CD14-positive monocyte (primary cell): Measurements from ENCODE around the gene FBXL13. TPM values are rescaled to one million over a fixed set of nuclear protein-coding genes. Genes with fewer than 3 reads are reported as not detected.

Source experiments
- DNase-seq, 3 donors: peaks; one replicate each; pipeline ENCODE4 v3.0.0-alpha.2; 2011 to 2022
- H2AFZ ChIP-seq: 2 replicates; pipeline ENCODE4 v1.6.0; 2012; ENCODE audit warnings: mild to moderate bottlenecking, low read depth, low read length, inconsistent platforms; ENCODE audit not compliant: insufficient read depth, poor library complexity, severe bottlenecking
- H3K27ac ChIP-seq, 2 donors: 1 replicate in 1 of 2; 2 replicates in 1 of 2; pipeline ENCODE4 v1.5.1; 2012 to 2013; ENCODE audit warnings: low read length in 2 of 2, control low read depth in 1 of 2, inconsistent platforms in 1 of 2, low read depth in 1 of 2, mild to moderate bottlenecking in 1 of 2
- H3K27me3 ChIP-seq, 2 donors: one replicate each; pipeline versions ENCODE4 v1.6.0 to v1.6.1; 2011 to 2013; ENCODE audit warnings: low read length in 2 of 2; ENCODE audit not compliant: control insufficient read depth in 2 of 2, insufficient read depth in 2 of 2
- H3K36me3 ChIP-seq, 2 donors: replicated peaks in 1 of 2; 1 replicate in 1 of 2; 2 replicates in 1 of 2; pipeline versions ENCODE4 v1.5.1 to v1.6.1; 2012 to 2013; ENCODE audit warnings: low read length in 2 of 2, control low read depth in 1 of 2, inconsistent platforms in 1 of 2, mild to moderate bottlenecking in 1 of 2; ENCODE audit not compliant: insufficient read depth in 2 of 2, control insufficient read depth in 1 of 2
- H3K4me1 ChIP-seq, 2 donors: 1 replicate in 1 of 2; 2 replicates in 1 of 2; pipeline versions ENCODE4 v1.5.1 to v1.6.1; 2012 to 2013; ENCODE audit warnings: low read length in 2 of 2, control low read depth in 1 of 2, inconsistent platforms in 1 of 2, mild to moderate bottlenecking in 1 of 2, moderate library complexity in 1 of 2; ENCODE audit not compliant: insufficient read depth in 2 of 2, control insufficient read depth in 1 of 2
- H3K4me2 ChIP-seq: replicated peaks from 2 replicates; pipeline ENCODE3; 2012; ENCODE audit warnings: low read length, moderate library complexity, mild to moderate bottlenecking; ENCODE audit not compliant: poor library complexity, severe bottlenecking; ENCODE audit errors: extremely low read depth
- H3K4me3 ChIP-seq, 3 experiments: fragments of 200-600 bp in 1 of 3; sonication (generic) in 1 of 3; replicated peaks in 1 of 3; 1 replicate in 2 of 3; 2 replicates in 1 of 3; pipeline ENCODE4 v1.5.1; 2011 to 2013; ENCODE audit warnings: low read length in 3 of 3, mild to moderate bottlenecking in 3 of 3, control low read depth in 2 of 3, low read depth in 2 of 3, inconsistent platforms in 1 of 3, moderate library complexity in 1 of 3
- H3K79me2 ChIP-seq: 2 replicates; pipeline ENCODE4 v1.6.0; 2012; ENCODE audit warnings: mild to moderate bottlenecking, control low read depth, inconsistent platforms, low read length, moderate library complexity; ENCODE audit not compliant: insufficient read depth
- H3K9ac ChIP-seq: 2 replicates; pipeline ENCODE4 v1.6.0; 2017; ENCODE audit warnings: low read length, mild to moderate bottlenecking; ENCODE audit not compliant: insufficient read depth, poor library complexity, severe bottlenecking
- H3K9me3 ChIP-seq, 2 donors: replicated peaks in 1 of 2; 1 replicate in 1 of 2; 2 replicates in 1 of 2; pipeline versions ENCODE4 v1.5.1 to v1.6.1; 2012 to 2013; ENCODE audit warnings: low read length in 2 of 2, control low read depth in 1 of 2; ENCODE audit not compliant: control insufficient read depth in 1 of 2, insufficient read depth in 1 of 2
- H4K20me1 ChIP-seq: 2 replicates; pipeline ENCODE4 v1.6.0; 2012; ENCODE audit warnings: mild to moderate bottlenecking, low read length, control low read depth, moderate library complexity; ENCODE audit not compliant: insufficient read depth
- H3K27ac Mint-ChIP-seq, 7 donors: one replicate each; pipeline ENCODE4 v1.8.0; 2020; ENCODE audit warnings: mild to moderate bottlenecking in 7 of 7, mixed read lengths in 7 of 7, moderate library complexity in 6 of 7, inconsistent platforms in 2 of 7
- H3K27me3 Mint-ChIP-seq, 3 donors: one replicate each; pipeline ENCODE4 v1.8.0; 2021 to 2022; ENCODE audit warnings: low read depth in 3 of 3, mild to moderate bottlenecking in 3 of 3, mixed read lengths in 3 of 3, moderate library complexity in 3 of 3, inconsistent platforms in 1 of 3
- H3K36me3 Mint-ChIP-seq, 2 donors: one replicate each; pipeline ENCODE4 v1.8.0; 2020; ENCODE audit warnings: mixed read lengths in 2 of 2, inconsistent platforms in 1 of 2, mild to moderate bottlenecking in 1 of 2
- H3K4me1 Mint-ChIP-seq: one replicate; pipeline ENCODE4 v1.8.0; 2020; ENCODE audit warnings: mild to moderate bottlenecking, mixed read lengths
- H3K4me3 Mint-ChIP-seq, 2 donors: one replicate each; pipeline ENCODE4 v1.8.0; 2020; ENCODE audit warnings: mild to moderate bottlenecking in 2 of 2, mixed read lengths in 2 of 2, moderate library complexity in 1 of 2
- H3K9me3 Mint-ChIP-seq, 7 donors: one replicate each; pipeline ENCODE4 v1.8.0; 2020 to 2022; ENCODE audit warnings: mixed read lengths in 7 of 7, mild to moderate bottlenecking in 6 of 7, moderate library complexity in 6 of 7, inconsistent platforms in 2 of 7
- WGBS: methylation state at CpG from one replicate; pipeline ENCODE4 v1.1.5; 2013; ENCODE audit warnings: missing lambda C conversion rate; ENCODE audit not compliant: insufficient coverage; 5-methylcytosine and 5-hydroxymethylcytosine counted together
- intact Hi-C, 2 donors: fragments of 100-400 bp; cut with micrococcal nuclease; formaldehyde crosslinking; loops; one replicate each; pipeline versions ENCODE4 v1.15.0 to v1.15.1; 2023
- polyA plus RNA-seq, 3 donors: library from polyadenylated mRNA; depleted of rRNA in 1 of 3; unstranded in 2 of 3; stranded (reverse) in 1 of 3; fragments of 300-500 nt in 2 of 3; fragments of >200 nt in 1 of 3; fragmentation: Illumina TruSeq in 2 of 3; gene quantifications; 1 replicate in 2 of 3; 2 replicates in 1 of 3; pipeline ENCODE4 v1.2.3, GENCODE V29; 2012 to 2021
- TF ChIP-seq, protein P1 (sequence below): fragments of 200-600 bp; IDR thresholded peaks from one replicate; pipeline ENCODE4 v1.8.0; 2022; ENCODE audit warnings: antibody characterized with exemption, mild to moderate bottlenecking

The FBXL13 gene
- polyA plus RNA-seq, 3 donors = 0.05 TPM; not detected in 2

DNA sequence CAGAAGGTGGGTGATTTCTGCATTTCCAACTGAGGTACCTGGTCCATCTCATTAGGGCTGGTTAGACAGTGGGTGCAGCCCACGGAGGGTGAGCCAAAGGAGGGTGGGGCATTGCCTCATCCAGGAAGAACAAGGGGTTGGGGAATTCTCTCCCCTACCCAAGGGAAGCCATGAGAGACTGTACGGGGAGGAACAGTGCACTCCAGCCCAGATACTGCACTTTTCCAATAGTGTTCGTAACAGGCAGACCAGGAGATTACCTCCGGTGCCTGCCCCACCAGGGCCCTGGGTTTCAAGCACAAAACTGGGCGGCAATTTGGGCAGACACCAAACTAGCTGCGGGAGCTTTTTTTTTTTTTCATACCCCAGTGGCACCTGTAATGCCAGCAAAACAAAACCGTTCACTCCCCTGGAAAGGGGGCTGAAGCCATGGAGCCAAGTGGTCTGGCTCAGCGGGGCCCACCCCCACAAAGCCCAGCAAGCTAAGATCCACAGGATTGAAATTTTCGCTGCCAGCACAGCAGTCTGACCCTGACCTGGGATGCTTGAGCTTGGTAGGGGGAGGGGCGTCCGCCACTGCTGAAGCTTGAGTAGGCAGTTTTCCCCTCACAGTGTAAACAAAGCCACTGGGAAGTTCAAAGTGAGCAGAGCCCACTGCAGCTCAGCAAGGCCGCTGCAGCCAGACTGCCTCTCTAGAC lies 31.6 kb upstream of the FBXL13 start:
- H3K27ac Mint-ChIP-seq = no peak overlapping the region
- Histone ChIP-seq H4K20me1 (no peaks in the 10 kb centered on the region), H3K27me3 (no peaks in the 10 kb centered on the region), H3K79me2 (no peaks in the 10 kb centered on the region), H3K4me3 (no peak overlapping the region), H3K36me3 (peaks cover 10 to 41% of the 10 kb centered on the region in 2 donors), H3K4me1 (no peaks in the 10 kb centered on the region), H2AFZ (no peak overlapping the region), H3K27ac (no peak overlapping the region), H3K4me2 (no peak overlapping the region), H3K9ac (no peak overlapping the region), H3K9me3 (no peaks in the 10 kb centered on the region)
- no peak overlapping the region for H3K4me3 Mint-ChIP-seq
- H3K27me3 Mint-ChIP-seq = peaks cover 0 to 1% (median 0%) of the 10 kb centered on the region in 3 donors
- H3K9me3 Mint-ChIP-seq = peaks cover 0 to 5% (median 3%) of the 10 kb centered on the region in 7 donors
- intact Hi-C loops = no loop called here
- peaks cover 42 to 64% of the 10 kb centered on the region in 2 donors for H3K36me3 Mint-ChIP-seq
- WGBS = 94% methylated on average over 6 of the region's 12 CpGs
- no peaks in the 10 kb centered on the region for H3K4me1 Mint-ChIP-seq
- no peak for DNase-seq
- TF ChIP-seq, protein P1, sequence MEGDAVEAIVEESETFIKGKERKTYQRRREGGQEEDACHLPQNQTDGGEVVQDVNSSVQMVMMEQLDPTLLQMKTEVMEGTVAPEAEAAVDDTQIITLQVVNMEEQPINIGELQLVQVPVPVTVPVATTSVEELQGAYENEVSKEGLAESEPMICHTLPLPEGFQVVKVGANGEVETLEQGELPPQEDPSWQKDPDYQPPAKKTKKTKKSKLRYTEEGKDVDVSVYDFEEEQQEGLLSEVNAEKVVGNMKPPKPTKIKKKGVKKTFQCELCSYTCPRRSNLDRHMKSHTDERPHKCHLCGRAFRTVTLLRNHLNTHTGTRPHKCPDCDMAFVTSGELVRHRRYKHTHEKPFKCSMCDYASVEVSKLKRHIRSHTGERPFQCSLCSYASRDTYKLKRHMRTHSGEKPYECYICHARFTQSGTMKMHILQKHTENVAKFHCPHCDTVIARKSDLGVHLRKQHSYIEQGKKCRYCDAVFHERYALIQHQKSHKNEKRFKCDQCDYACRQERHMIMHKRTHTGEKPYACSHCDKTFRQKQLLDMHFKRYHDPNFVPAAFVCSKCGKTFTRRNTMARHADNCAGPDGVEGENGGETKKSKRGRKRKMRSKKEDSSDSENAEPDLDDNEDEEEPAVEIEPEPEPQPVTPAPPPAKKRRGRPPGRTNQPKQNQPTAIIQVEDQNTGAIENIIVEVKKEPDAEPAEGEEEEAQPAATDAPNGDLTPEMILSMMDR = no peak

DNA sequence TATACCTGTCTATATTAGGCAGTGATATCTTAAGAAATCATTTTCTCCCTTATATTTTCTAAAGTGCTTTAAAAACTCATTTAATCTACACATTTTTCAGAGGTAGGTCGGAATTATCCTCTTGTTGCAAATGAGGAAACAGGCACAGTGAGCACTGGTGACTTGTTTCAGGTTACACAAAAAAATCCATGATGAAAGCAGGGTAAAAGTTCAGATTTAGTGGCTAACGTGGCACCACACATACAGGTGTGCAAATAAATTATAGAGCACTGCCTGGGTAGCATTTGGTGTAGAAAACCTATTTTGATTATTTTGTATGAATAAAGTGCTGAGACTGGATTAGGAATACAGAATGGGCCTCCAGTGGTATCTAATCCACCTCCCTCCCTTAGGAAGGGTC lies 26.9 kb upstream of the FBXL13 start:
- Histone ChIP-seq H3K4me3 (no peak overlapping the region), H3K4me1 (no peaks in the 10 kb centered on the region), H3K4me2 (no peak overlapping the region), H3K9ac (no peak overlapping the region), H3K36me3 (peaks cover 27 to 72% of the 10 kb centered on the region in 2 donors), H4K20me1 (no peaks in the 10 kb centered on the region), H3K27ac (no peak overlapping the region), H3K79me2 (no peaks in the 10 kb centered on the region), H3K27me3 (no peaks in the 10 kb centered on the region), H2AFZ (no peak overlapping the region), H3K9me3 (no peaks in the 10 kb centered on the region)
- Mint-ChIP-seq H3K4me1 (no peaks in the 10 kb centered on the region), H3K9me3 (no peaks in the 10 kb centered on the region), H3K27me3 (no peaks in the 10 kb centered on the region), H3K4me3 (no peak overlapping the region), H3K36me3 (peaks cover 35 to 58% of the 10 kb centered on the region in 2 donors), H3K27ac (no peak overlapping the region)
- WGBS = no CpG with 5 or more reads among the region's 2 CpGs
- no peak for DNase-seq
- intact Hi-C loops = no loop called here
- TF ChIP-seq, protein P1 = no peak
